GM21619 (cell line): ENCODE results near the gene SFXN5.

ENCODE experiments used
- ATAC-seq: cut with Tn5 transposase; IDR thresholded peaks from one replicate; pipeline ENCODE4 v1.9.1; 2021; ENCODE audit not compliant: unreplicated experiment

The SFXN5 gene

GRCh38 chr2:72925328-72925943 lies 146.1 kb downstream of the SFXN5 start:
- ATAC-seq: no peak

- peak; percentile 55 for ATAC-seq
These were observed 146.9 kb downstream of the SFXN5 start for GRCh38 chr2:72924353-72925240.

- peak; percentile 2 for ATAC-seq
These were observed 147.6 kb downstream of the SFXN5 start for GRCh38 chr2:72923833-72924352.

- no peak for ATAC-seq
These were observed 149.7 kb downstream of the SFXN5 start for GRCh38 chr2:72921853-72922252.

- no peak for ATAC-seq
These were observed 150.2 kb downstream of the SFXN5 start for GRCh38 chr2:72921088-72921851.

GRCh38 chr2:72920318-72921087 lies 151.0 kb downstream of the SFXN5 start:
- no peak for ATAC-seq

GRCh38 chr2:72919414-72920317 lies 151.8 kb downstream of the SFXN5 start:
- ATAC-seq: no peak

- ATAC-seq: no peak
These were observed 153.5 kb downstream of the SFXN5 start for GRCh38 chr2:72917877-72918553.

GRCh38 chr2:72917138-72917876 lies 154.2 kb downstream of the SFXN5 start, which contains the start of gene EMX1:
Gene EMX1 (plus strand): TSS chr2:72917519. CDS start chr2:72917853, 334 bp downstream.
- no peak for ATAC-seq

- ATAC-seq: no peak
These were observed 154.8 kb downstream of the SFXN5 start for GRCh38 chr2:72916743-72917137.

GRCh38 chr2:72915907-72916742 lies 155.4 kb downstream of the SFXN5 start:
- peak; percentile 52 for ATAC-seq

- no peak for ATAC-seq
These were observed 156.1 kb downstream of the SFXN5 start for GRCh38 chr2:72915320-72915906.

GRCh38 chr2:72914589-72915319 lies 156.8 kb downstream of the SFXN5 start:
- no peak for ATAC-seq

GRCh38 chr2:72914206-72914559 lies 157.3 kb downstream of the SFXN5 start:
- ATAC-seq: no peak

GRCh38 chr2:72913486-72914205 lies 157.9 kb downstream of the SFXN5 start:
- ATAC-seq: no peak

GRCh38 chr2:72911256-72911655 lies 160.3 kb downstream of the SFXN5 start:
- no peak for ATAC-seq
